GM18502 (cell line): ENCODE measurements around the gene FBXO39.
A peak's percentile ranks its signal among the peaks of the same experiment; 100 is the strongest.
"Not testable (repeated sequence)": the region's sequence is repeated elsewhere in the genome, so short reads cannot be mapped to it uniquely, and the experiment has no call there.

Source experiments
- ATAC-seq: cut with Tn5 transposase; IDR thresholded peaks from one replicate; pipeline ENCODE4 v1.9.1; 2021; ENCODE audit warnings: mild to moderate bottlenecking; ENCODE audit not compliant: unreplicated experiment, poor library complexity

The FBXO39 gene

GRCh38 chr17:6775871-6776405 is at the start of gene FBXO39:
Gene FBXO39, plus strand, starts transcription at chr17:6776215. Its CDS starts 3,654 bp downstream, at chr17:6779869.
- no peak for ATAC-seq

- no peak for ATAC-seq
Observed at GRCh38 chr17:6729531-6729930, 46.5 kb upstream of the FBXO39 start.

GRCh38 chr17:6746665-6747064 is 29.4 kb upstream of the FBXO39 start:
- not testable (repeated sequence) for ATAC-seq

GRCh38 chr17:6748617-6749016 is 27.4 kb upstream of the FBXO39 start:
- no peak for ATAC-seq

GRCh38 chr17:6749519-6749918 is 26.5 kb upstream of the FBXO39 start:
- ATAC-seq, result no peak

GRCh38 chr17:6752068-6752909 is 23.7 kb upstream of the FBXO39 start:
- no peak for ATAC-seq

- ATAC-seq, result no peak
Observed at GRCh38 chr17:6753006-6753445, 23.0 kb upstream of the FBXO39 start.

- no peak for ATAC-seq
Observed at GRCh38 chr17:6753546-6753945, 22.5 kb upstream of the FBXO39 start.

- no peak for ATAC-seq
Observed at GRCh38 chr17:6755281-6755680, 20.7 kb upstream of the FBXO39 start.

- peak; percentile 71 for ATAC-seq
Observed at GRCh38 chr17:6755731-6756184, 20.3 kb upstream of the FBXO39 start, which contains the start of gene XAF1. Gene XAF1, plus strand, starts transcription at chr17:6756046. Its CDS starts 33 bp downstream, at chr17:6756079.

GRCh38 chr17:6756425-6757031 is 19.5 kb upstream of the FBXO39 start:
- ATAC-seq, result no peak

GRCh38 chr17:6757747-6758146 is 18.3 kb upstream of the FBXO39 start:
- ATAC-seq, result no peak

- no peak for ATAC-seq
Observed at GRCh38 chr17:6761779-6762178, 14.2 kb upstream of the FBXO39 start.

- ATAC-seq, result no peak
Observed at GRCh38 chr17:6768447-6768846, 7.6 kb upstream of the FBXO39 start.

GRCh38 chr17:6772016-6772415 is 4.0 kb upstream of the FBXO39 start:
- ATAC-seq, result no peak

- not testable (repeated sequence) for ATAC-seq
Observed at GRCh38 chr17:6774906-6775305, 1.1 kb upstream of the FBXO39 start.

GRCh38 chr17:6779411-6779810 is 3.4 kb downstream of the FBXO39 start:
- no peak for ATAC-seq

- no peak for ATAC-seq
Observed at GRCh38 chr17:6780001-6780400, 4.0 kb downstream of the FBXO39 start.

GRCh38 chr17:6780886-6781285 is 4.9 kb downstream of the FBXO39 start:
- ATAC-seq, result no peak

- ATAC-seq, result no peak
Observed at GRCh38 chr17:6782244-6782643, 6.2 kb downstream of the FBXO39 start.

GRCh38 chr17:6786618-6787017 is 10.6 kb downstream of the FBXO39 start:
- no peak for ATAC-seq
